WERI-Rb-1 (cell line): ENCODE results near the gene BNC2.

Source experiments
- DNase-seq: peaks from one replicate; pipeline ENCODE4 v3.0.0-alpha.2; 2020
- H3K27ac ChIP-seq: fragments of 250-450 bp; sonication (Bioruptor Pico); 2 replicates; pipeline ENCODE4 v1.5.1; 2020; ENCODE audit warnings: mild to moderate bottlenecking, moderate library complexity
- H3K27me3 ChIP-seq: fragments of 250-450 bp; sonication (Bioruptor Pico); 2 replicates; pipeline ENCODE4 v1.5.1; 2021; ENCODE audit warnings: mild to moderate bottlenecking, low read depth, moderate library complexity; ENCODE audit not compliant: insufficient read depth, severe bottlenecking
- H3K36me3 ChIP-seq: fragments of 250-450 bp; sonication (Bioruptor Pico); 2 replicates; pipeline ENCODE4 v1.5.1; 2020; ENCODE audit warnings: mild to moderate bottlenecking, moderate library complexity
- H3K4me3 ChIP-seq: 2 replicates; pipeline ENCODE4 v1.5.1; 2011; ENCODE audit warnings: low read depth, mild to moderate bottlenecking, control low read depth, low read length
- H3K9me3 ChIP-seq: fragments of 250-450 bp; sonication (Bioruptor Pico); 2 replicates; pipeline ENCODE4 v1.5.1; 2021; ENCODE audit warnings: mild to moderate bottlenecking, moderate library complexity; ENCODE audit not compliant: severe bottlenecking
- CTCF ChIP-seq: IDR thresholded peaks from 2 replicates; pipeline ENCODE4 v1.5.1; 2011; ENCODE audit warnings: low read depth, mild to moderate bottlenecking, control low read depth, inconsistent platforms, low read length

BNC2 gene

GRCh38 chr9:16501141-16501540, 369.3 kb downstream of the BNC2 start:
- no peaks in the 10 kb centered on the region for H3K36me3 ChIP-seq
- H3K27me3 ChIP-seq: no peaks in the 10 kb centered on the region
- DNase-seq: no peak
- H3K27ac ChIP-seq: no peak overlapping the region
- H3K4me3 ChIP-seq: no peak overlapping the region
- no peak for TF ChIP-seq CTCF
- H3K9me3 ChIP-seq: no peaks in the 10 kb centered on the region

DNA sequence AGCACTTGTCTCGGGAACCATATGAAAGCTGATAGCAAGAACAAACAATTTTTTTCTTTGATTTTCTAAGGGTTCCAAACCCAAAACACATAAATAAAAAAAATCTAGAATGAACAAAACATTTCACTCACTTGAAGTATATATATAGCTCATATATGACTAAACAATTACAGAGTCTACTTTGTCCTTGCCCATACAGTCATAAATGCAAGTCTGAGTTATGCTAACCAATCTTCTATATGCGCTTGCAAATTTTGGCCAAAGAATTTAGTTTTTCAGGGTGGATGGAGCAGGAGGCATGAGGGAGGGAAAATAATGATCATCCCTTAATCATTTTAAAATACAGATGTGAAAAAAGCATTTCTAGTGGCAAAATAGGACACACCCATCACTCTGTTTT, 370.1 kb downstream of the BNC2 start:
- no peaks in the 10 kb centered on the region for H3K36me3 ChIP-seq
- no peak overlapping the region for H3K27ac ChIP-seq
- no peak for TF ChIP-seq CTCF
- no peaks in the 10 kb centered on the region for H3K27me3 ChIP-seq
- no peak for DNase-seq
- H3K4me3 ChIP-seq: no peak overlapping the region
- no peaks in the 10 kb centered on the region for H3K9me3 ChIP-seq

- H3K36me3 ChIP-seq: no peaks in the 10 kb centered on the region
- no peak for DNase-seq
- H3K4me3 ChIP-seq: no peak overlapping the region
- H3K9me3 ChIP-seq: no peaks in the 10 kb centered on the region
- no peak overlapping the region for H3K27ac ChIP-seq
- H3K27me3 ChIP-seq: no peaks in the 10 kb centered on the region
- no peak for TF ChIP-seq CTCF
Observed at GRCh38 chr9:16499892-16500291, 370.6 kb downstream of the BNC2 start.

DNA sequence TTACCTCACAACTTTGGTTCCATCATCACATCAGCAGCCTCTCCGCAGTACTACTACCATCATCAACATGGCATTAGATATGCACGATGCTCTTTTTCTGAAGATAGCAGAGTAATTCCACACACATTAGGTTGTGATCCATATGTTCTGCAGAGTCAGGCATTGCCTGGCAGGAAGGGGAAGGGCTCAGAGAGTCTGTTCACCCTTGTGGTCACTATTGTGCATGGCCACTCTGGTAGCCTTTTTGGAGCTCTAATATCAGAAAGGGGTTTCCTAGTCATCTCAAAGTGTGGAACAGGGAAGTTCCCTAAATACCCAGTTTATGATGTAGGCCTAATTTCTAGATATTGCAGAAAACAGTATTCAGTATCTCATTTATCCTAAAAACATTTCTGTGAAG, 373.6 kb downstream of the BNC2 start:
- Histone ChIP-seq H3K27ac (no peak overlapping the region), H3K9me3 (no peaks in the 10 kb centered on the region)
- DNase-seq: no peak

GRCh38 chr9:16487915-16488314, 382.6 kb downstream of the BNC2 start:
- H3K27me3 ChIP-seq: no peaks in the 10 kb centered on the region

More for the DNA sequence above, 373.6 kb downstream of the BNC2 start:
- no peaks in the 10 kb centered on the region for H3K36me3 ChIP-seq
- TF ChIP-seq CTCF: no peak
- H3K27me3 ChIP-seq: no peaks in the 10 kb centered on the region
- H3K4me3 ChIP-seq: no peak overlapping the region

More at GRCh38 chr9:16487915-16488314, 382.6 kb downstream of the BNC2 start:
- no peak for TF ChIP-seq CTCF
- no peak for DNase-seq
- Histone ChIP-seq H3K9me3 (no peaks in the 10 kb centered on the region), H3K27ac (no peak overlapping the region), H3K4me3 (no peak overlapping the region), H3K36me3 (no peaks in the 10 kb centered on the region)
